ENCODE measurements around the gene ITGB8. TPM values are rescaled to one million over a fixed set of nuclear protein-coding genes. Genes with fewer than 3 reads are reported as not detected.

The ITGB8 gene
- total and polyA plus RNA-seq, 2 experiments from 2014 or later, result 0.71 to 3.0 TPM

DNA sequence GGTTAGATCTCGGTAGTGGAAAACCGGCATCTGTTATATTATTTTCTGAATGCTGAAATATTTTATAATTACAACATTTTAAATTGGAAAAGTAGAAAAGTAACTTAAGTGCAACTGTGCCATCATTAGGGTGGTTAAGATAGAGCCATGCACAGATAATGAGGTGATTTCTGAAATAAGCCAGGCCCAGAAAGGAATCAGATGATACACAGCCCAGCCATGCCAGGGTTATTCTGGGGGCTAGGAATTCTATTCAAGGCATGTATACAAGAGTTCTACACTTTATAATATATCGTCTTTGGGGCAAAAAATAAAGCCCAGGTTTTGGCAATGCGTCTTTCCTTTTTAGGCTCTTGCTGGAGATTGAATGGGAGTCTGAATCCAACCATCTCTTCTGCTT lies 128.7 kb downstream of the ITGB8 start:
- no peaks in the 10 kb centered on the region for H3K9me3 Mint-ChIP-seq

More for the DNA sequence above, 128.7 kb downstream of the ITGB8 start:
- no peak overlapping the region for H3K27ac Mint-ChIP-seq
- no peak for ATAC-seq
- Histone ChIP-seq H3K27me3 (ENCODE audit: insufficient read depth) (no peaks in the 10 kb centered on the region), H3K36me3 (ENCODE audit: insufficient read depth) (no peaks in the 10 kb centered on the region), H3F3A (replicated peaks; ENCODE audit: low read depth) (no peaks in the 10 kb centered on the region), H3K27ac (ENCODE audit: low read depth) (no peak overlapping the region), H4K20me1 (replicated peaks; ENCODE audit: insufficient read depth) (no peaks in the 10 kb centered on the region), H3K4me2 (no peak overlapping the region), H3K4me1 (ENCODE audit: insufficient read depth) (no peaks in the 10 kb centered on the region), H3K79me2 (replicated peaks; ENCODE audit: insufficient read depth) (no peaks in the 10 kb centered on the region), H3K9me2 (ENCODE audit: insufficient read depth) (0 out of 2 replicates have a peak, but pooled peaks cover 3% of the 10 kb centered on the region), H3K4me3 (no peak overlapping the region), H2AFZ (no peak overlapping the region)
- DNase-seq (ENCODE audit: low spot score), result no peak
- no peaks in the 10 kb centered on the region for H3K4me1 Mint-ChIP-seq
- no peak overlapping the region for H3K4me3 Mint-ChIP-seq
- TF ChIP-seq, protein P1, sequence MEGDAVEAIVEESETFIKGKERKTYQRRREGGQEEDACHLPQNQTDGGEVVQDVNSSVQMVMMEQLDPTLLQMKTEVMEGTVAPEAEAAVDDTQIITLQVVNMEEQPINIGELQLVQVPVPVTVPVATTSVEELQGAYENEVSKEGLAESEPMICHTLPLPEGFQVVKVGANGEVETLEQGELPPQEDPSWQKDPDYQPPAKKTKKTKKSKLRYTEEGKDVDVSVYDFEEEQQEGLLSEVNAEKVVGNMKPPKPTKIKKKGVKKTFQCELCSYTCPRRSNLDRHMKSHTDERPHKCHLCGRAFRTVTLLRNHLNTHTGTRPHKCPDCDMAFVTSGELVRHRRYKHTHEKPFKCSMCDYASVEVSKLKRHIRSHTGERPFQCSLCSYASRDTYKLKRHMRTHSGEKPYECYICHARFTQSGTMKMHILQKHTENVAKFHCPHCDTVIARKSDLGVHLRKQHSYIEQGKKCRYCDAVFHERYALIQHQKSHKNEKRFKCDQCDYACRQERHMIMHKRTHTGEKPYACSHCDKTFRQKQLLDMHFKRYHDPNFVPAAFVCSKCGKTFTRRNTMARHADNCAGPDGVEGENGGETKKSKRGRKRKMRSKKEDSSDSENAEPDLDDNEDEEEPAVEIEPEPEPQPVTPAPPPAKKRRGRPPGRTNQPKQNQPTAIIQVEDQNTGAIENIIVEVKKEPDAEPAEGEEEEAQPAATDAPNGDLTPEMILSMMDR (conservative IDR thresholded peaks at IDR 0.05; ENCODE audit: low read depth in 2 of 2), result no peak
- no peak for TF ChIP-seq POLR2AphosphoS5 (IDR thresholded peaks at IDR 0.05; ENCODE audit: low read depth)
- no peak for TF ChIP-seq ZNF462 (CRISPR knock-in tag; IDR thresholded peaks at IDR 0.05)
- TF ChIP-seq CREB1 (CRISPR knock-in tag; IDR thresholded peaks at IDR 0.05; ENCODE audit: low read depth), result no peak
- no peak for TF ChIP-seq JUNB (IDR thresholded peaks at IDR 0.05; ENCODE audit: unreplicated experiment)
- TF ChIP-seq NANOG (IDR thresholded peaks at IDR 0.05; ENCODE audit: borderline replicate concordance), result no peak
- no peak for TF ChIP-seq EZH2 (IDR thresholded peaks at IDR 0.05; ENCODE audit: low read depth, unreplicated experiment)
- no peak for TF ChIP-seq ZNF114 (CRISPR knock-in tag; IDR thresholded peaks at IDR 0.05)
- TF ChIP-seq, protein P2, sequence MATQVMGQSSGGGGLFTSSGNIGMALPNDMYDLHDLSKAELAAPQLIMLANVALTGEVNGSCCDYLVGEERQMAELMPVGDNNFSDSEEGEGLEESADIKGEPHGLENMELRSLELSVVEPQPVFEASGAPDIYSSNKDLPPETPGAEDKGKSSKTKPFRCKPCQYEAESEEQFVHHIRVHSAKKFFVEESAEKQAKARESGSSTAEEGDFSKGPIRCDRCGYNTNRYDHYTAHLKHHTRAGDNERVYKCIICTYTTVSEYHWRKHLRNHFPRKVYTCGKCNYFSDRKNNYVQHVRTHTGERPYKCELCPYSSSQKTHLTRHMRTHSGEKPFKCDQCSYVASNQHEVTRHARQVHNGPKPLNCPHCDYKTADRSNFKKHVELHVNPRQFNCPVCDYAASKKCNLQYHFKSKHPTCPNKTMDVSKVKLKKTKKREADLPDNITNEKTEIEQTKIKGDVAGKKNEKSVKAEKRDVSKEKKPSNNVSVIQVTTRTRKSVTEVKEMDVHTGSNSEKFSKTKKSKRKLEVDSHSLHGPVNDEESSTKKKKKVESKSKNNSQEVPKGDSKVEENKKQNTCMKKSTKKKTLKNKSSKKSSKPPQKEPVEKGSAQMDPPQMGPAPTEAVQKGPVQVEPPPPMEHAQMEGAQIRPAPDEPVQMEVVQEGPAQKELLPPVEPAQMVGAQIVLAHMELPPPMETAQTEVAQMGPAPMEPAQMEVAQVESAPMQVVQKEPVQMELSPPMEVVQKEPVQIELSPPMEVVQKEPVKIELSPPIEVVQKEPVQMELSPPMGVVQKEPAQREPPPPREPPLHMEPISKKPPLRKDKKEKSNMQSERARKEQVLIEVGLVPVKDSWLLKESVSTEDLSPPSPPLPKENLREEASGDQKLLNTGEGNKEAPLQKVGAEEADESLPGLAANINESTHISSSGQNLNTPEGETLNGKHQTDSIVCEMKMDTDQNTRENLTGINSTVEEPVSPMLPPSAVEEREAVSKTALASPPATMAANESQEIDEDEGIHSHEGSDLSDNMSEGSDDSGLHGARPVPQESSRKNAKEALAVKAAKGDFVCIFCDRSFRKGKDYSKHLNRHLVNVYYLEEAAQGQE (IDR thresholded peaks at IDR 0.05; ENCODE audit: unreplicated experiment), result no peak
- no peak for TF ChIP-seq STAT1 (IDR thresholded peaks at IDR 0.05; ENCODE audit: unreplicated experiment)
- no peak for TF ChIP-seq ZNF331 (CRISPR knock-in tag; IDR thresholded peaks at IDR 0.05; ENCODE audit: low read depth)
- TF ChIP-seq EZH2phosphoT487 (IDR thresholded peaks at IDR 0.05; ENCODE audit: unreplicated experiment), result no peak
- no peak for TF ChIP-seq ETS1 (IDR thresholded peaks at IDR 0.05)
- no peaks in the 10 kb centered on the region for H3K36me3 Mint-ChIP-seq (ENCODE audit: low read depth)
- peaks cover 2% of the 10 kb centered on the region for H3K27me3 Mint-ChIP-seq (ENCODE audit: insufficient read depth, low read depth, poor library complexity)

Data from GM23338 (cell line).